ENCODE data around the gene IL16. TPM values are rescaled to one million over a fixed set of nuclear protein-coding genes. Genes with fewer than 3 reads are reported as not detected.

The IL16 gene
- total RNA-seq, 2 experiments from 2014 or later = 76.0 to 81.3 TPM

DNA sequence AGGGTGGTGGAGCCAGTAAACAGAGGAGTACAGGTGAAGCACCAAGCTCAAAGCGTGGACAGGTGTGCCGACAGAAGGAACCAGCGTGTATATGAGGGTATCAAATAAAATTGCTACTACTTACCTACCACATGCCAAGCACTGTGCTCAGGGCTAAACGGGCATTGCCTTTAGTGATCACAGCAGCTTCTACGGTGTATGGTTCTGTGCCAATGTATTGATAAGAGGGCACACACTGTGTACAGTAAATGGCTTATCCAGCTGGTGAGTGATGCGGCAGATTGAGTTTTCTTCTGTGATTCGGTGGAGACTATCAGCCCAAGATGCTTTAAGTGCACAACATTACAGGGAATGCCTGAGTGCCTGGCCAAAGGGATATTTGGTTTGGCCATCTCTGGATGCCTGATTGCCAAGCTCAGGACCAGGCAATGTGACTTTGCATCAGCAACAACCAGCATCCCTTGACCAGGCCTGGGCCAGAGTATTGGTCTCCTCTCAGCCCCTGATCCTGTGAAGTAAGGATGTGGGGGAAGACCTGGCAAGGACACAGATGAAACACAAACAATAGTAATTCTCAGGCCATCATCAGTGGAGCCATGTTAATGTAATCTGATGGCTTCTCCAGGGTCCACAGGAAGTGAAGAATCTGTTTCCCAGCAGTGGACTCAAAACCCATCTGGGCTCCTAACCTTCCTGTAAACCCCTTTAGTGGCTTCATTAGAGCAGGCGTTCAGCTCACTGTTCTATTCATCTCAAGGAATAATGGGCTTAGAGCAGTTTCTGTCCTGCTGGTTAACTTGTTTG is 113.2 kb downstream of the IL16 start:
- Histone ChIP-seq H3K4me3 (ENCODE audit: low read depth, low read length, poor library complexity, severe bottlenecking) (no peak overlapping the region), H3K79me2 (ENCODE audit: insufficient read depth, low read depth, low read length) (peaks cover 10% of the 10 kb centered on the region; the same call in 1 of the 2 replicates), H3K4me1 (ENCODE audit: insufficient read depth, low read length, poor library complexity, severe bottlenecking) (peaks cover 34% of the 10 kb centered on the region), H2AFZ (ENCODE audit: low read length) (no peak overlapping the region), H4K20me1 (ENCODE audit: insufficient read depth, low read length) (peaks cover 6% of the 10 kb centered on the region; the same call in 1 of the 2 replicates), H3K9me2 (ENCODE audit: insufficient read depth, low read length) (no peaks in the 10 kb centered on the region), H3K36me3 (ENCODE audit: insufficient read depth, low read length) (peaks cover 86% of the 10 kb centered on the region), H3K27ac (ENCODE audit: low read depth, low read length, poor library complexity, severe bottlenecking) (no peak overlapping the region), H3K4me2 (ENCODE audit: low read length) (no peak overlapping the region), H3K9me3 (ENCODE audit: low read length) (no peaks in the 10 kb centered on the region)
- CTCF ChIA-PET (ENCODE audit: unreplicated experiment) = no interaction called here
- POLR2A ChIA-PET = interaction anchor here (0.7 to 2.3 kb wide), 2 partner anchors 13 to 18 kb away, joined by 3 to 12 read pairs; no protein-coding TSS in a partner anchor
- TF ChIP-seq, protein P1, sequence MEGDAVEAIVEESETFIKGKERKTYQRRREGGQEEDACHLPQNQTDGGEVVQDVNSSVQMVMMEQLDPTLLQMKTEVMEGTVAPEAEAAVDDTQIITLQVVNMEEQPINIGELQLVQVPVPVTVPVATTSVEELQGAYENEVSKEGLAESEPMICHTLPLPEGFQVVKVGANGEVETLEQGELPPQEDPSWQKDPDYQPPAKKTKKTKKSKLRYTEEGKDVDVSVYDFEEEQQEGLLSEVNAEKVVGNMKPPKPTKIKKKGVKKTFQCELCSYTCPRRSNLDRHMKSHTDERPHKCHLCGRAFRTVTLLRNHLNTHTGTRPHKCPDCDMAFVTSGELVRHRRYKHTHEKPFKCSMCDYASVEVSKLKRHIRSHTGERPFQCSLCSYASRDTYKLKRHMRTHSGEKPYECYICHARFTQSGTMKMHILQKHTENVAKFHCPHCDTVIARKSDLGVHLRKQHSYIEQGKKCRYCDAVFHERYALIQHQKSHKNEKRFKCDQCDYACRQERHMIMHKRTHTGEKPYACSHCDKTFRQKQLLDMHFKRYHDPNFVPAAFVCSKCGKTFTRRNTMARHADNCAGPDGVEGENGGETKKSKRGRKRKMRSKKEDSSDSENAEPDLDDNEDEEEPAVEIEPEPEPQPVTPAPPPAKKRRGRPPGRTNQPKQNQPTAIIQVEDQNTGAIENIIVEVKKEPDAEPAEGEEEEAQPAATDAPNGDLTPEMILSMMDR (conservative IDR thresholded peaks at IDR 0.05; ENCODE audit: low read length) = no peak
- no peak for TF ChIP-seq EZH2phosphoT487 (IDR thresholded peaks at IDR 0.05; ENCODE audit: borderline replicate concordance, low read depth, low read length)
- BruUV-seq (replicated peaks) = no TSS peak
- DNase-seq (ENCODE audit: low spot score) = no peak
- intact Hi-C loops (cut with micrococcal nuclease; ENCODE audit: unreplicated experiment) = no loop called here

DNA sequence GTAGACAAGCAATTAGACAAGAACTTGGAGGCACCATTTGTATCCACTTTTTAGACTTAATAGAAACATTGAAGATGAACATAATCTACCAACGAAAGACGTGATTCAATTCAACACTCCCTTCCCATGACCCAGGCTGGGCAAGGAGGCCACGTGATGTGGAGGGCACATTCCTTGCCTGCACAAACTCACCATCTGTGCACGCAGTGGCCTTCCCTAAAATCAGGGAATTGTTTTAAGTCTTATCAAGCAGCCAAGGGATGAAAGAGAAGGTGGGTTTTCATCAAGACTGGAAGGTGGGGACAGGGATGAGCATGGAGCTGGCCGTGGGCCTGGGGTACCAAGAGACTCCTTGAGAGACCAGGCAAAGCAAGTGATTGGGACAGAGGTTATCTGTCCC is 113.8 kb downstream of the IL16 start:
- no TSS peak for BruUV-seq (replicated peaks)
- DNase-seq (ENCODE audit: low spot score) = no peak
- Histone ChIP-seq H3K36me3 (ENCODE audit: insufficient read depth, low read length) (peaks cover 83% of the 10 kb centered on the region), H2AFZ (ENCODE audit: low read length) (no peak overlapping the region), H3K27ac (ENCODE audit: low read depth, low read length, poor library complexity, severe bottlenecking) (no peak overlapping the region), H3K4me1 (ENCODE audit: insufficient read depth, low read length, poor library complexity, severe bottlenecking) (peaks cover 37% of the 10 kb centered on the region), H3K79me2 (ENCODE audit: insufficient read depth, low read depth, low read length) (peaks cover 4% of the 10 kb centered on the region; the same call in 1 of the 2 replicates), H3K4me3 (ENCODE audit: low read depth, low read length, poor library complexity, severe bottlenecking) (no peak overlapping the region), H4K20me1 (ENCODE audit: insufficient read depth, low read length) (peaks cover 6% of the 10 kb centered on the region; the same call in 1 of the 2 replicates), H3K4me2 (ENCODE audit: low read length) (no peak overlapping the region), H3K9me2 (ENCODE audit: insufficient read depth, low read length) (no peaks in the 10 kb centered on the region), H3K9me3 (ENCODE audit: low read length) (no peaks in the 10 kb centered on the region)
- TF ChIP-seq, protein P1 (conservative IDR thresholded peaks at IDR 0.05; ENCODE audit: low read length) = no peak
- no peak for TF ChIP-seq EZH2phosphoT487 (IDR thresholded peaks at IDR 0.05; ENCODE audit: borderline replicate concordance, low read depth, low read length)
- intact Hi-C loops (cut with micrococcal nuclease; ENCODE audit: unreplicated experiment) = no loop called here
- ChIA-PET POLR2A (interaction anchor here (1.7 to 2.3 kb wide), 2 partner anchors 9 to 14 kb away, joined by 6 to 12 read pairs; no protein-coding TSS in a partner anchor), CTCF (ENCODE audit: unreplicated experiment) (interaction anchor here (0.9 to 1.4 kb wide), 2 partner anchors 11 to 14 kb away, joined by 3 to 4 read pairs; no protein-coding TSS in a partner anchor)

Data from OCI-LY7 (cell line).